D721Med (cell line): ENCODE measurements around the gene TNS1.

Source experiments
- DNase-seq: peaks from one replicate; pipeline ENCODE4 v3.0.0; 2011; ENCODE audit warnings: low spot score; ENCODE audit not compliant: insufficient read length
- FAIRE-seq: peaks from 2 replicates; lab custom pipeline; 2011; peaks lifted over from hg19 to GRCh38; lab: Jason Lieb, UNC
- CTCF ChIP-seq: IDR thresholded peaks from 2 replicates; pipeline ENCODE4 v1.5.1; 2012; ENCODE audit warnings: mild to moderate bottlenecking, control low read depth; ENCODE audit not compliant: insufficient read depth; ENCODE audit errors: missing control alignments

Gene TNS1

GRCh38 chr2:217833439-217833838 is 169.4 kb downstream of the TNS1 start:
- no peak for TF ChIP-seq CTCF
- DNase-seq (no peak), FAIRE-seq (no peak)

- TF ChIP-seq CTCF: no peak
- FAIRE-seq: no peak
- no peak for DNase-seq
Measured at GRCh38 chr2:217832987-217833386, 169.8 kb downstream of the TNS1 start.

GRCh38 chr2:217832115-217832514 is 170.7 kb downstream of the TNS1 start:
- DNase-seq (no peak), FAIRE-seq (no peak)
- no peak for TF ChIP-seq CTCF

- TF ChIP-seq CTCF: no peak
- DNase-seq (no peak), FAIRE-seq (no peak)
Measured at GRCh38 chr2:217831306-217831705, 171.5 kb downstream of the TNS1 start.

GRCh38 chr2:217830807-217831206 is 172.0 kb downstream of the TNS1 start:
- no peak for TF ChIP-seq CTCF
- DNase-seq: no peak
- FAIRE-seq: no peak

GRCh38 chr2:217830061-217830460 is 172.7 kb downstream of the TNS1 start:
- no peak for TF ChIP-seq CTCF
- FAIRE-seq: no peak

GRCh38 chr2:217829420-217829819 is 173.4 kb downstream of the TNS1 start:
- no peak for TF ChIP-seq CTCF
- no peak for FAIRE-seq
- no peak for DNase-seq

More at GRCh38 chr2:217830061-217830460, 172.7 kb downstream of the TNS1 start:
- DNase-seq: no peak
